ENCODE data around the gene PTPRT.
"Not testable (repeated sequence)": the region's sequence is repeated elsewhere in the genome, so short reads cannot be mapped to it uniquely, and the experiment has no call there.

Gene PTPRT

GRCh38 chr20:43186312-43186711 lies 3.4 kb downstream of the PTPRT start:
- no peak for DNase-seq

- no peak for DNase-seq
Observed at GRCh38 chr20:43185901-43186300, 3.8 kb downstream of the PTPRT start.

- DNase-seq: no peak
Observed at GRCh38 chr20:43183536-43184070, 6.1 kb downstream of the PTPRT start.

GRCh38 chr20:43178080-43178479 lies 11.6 kb downstream of the PTPRT start:
- DNase-seq: no peak

GRCh38 chr20:43176726-43177125 lies 13.0 kb downstream of the PTPRT start:
- DNase-seq: no peak

GRCh38 chr20:43171930-43172329 lies 17.8 kb downstream of the PTPRT start:
- no peak for DNase-seq

- DNase-seq: no peak
Observed at GRCh38 chr20:43170771-43171170, 18.9 kb downstream of the PTPRT start.

GRCh38 chr20:43167615-43168014 lies 22.1 kb downstream of the PTPRT start:
- DNase-seq: no peak

- no peak for DNase-seq
Observed at GRCh38 chr20:43167021-43167420, 22.7 kb downstream of the PTPRT start.

- no peak for DNase-seq
Observed at GRCh38 chr20:43165611-43166010, 24.1 kb downstream of the PTPRT start.

- not testable (repeated sequence) for DNase-seq
Observed at GRCh38 chr20:43164736-43165135, 25.0 kb downstream of the PTPRT start.

GRCh38 chr20:43161716-43162115 lies 28.0 kb downstream of the PTPRT start:
- no peak for DNase-seq

GRCh38 chr20:43160941-43161340 lies 28.8 kb downstream of the PTPRT start:
- DNase-seq: no peak

GRCh38 chr20:43159994-43160393 lies 29.7 kb downstream of the PTPRT start:
- no peak for DNase-seq

- DNase-seq: no peak
Observed at GRCh38 chr20:43155366-43156100, 34.2 kb downstream of the PTPRT start.

GRCh38 chr20:43151901-43152300 lies 37.8 kb downstream of the PTPRT start:
- no peak for DNase-seq

- DNase-seq: no peak
Observed at GRCh38 chr20:43151256-43151655, 38.5 kb downstream of the PTPRT start.

- DNase-seq: no peak
Observed at GRCh38 chr20:43140726-43141125, 49.0 kb downstream of the PTPRT start.

- no peak for DNase-seq
Observed at GRCh38 chr20:43138061-43138770, 51.5 kb downstream of the PTPRT start.

GRCh38 chr20:43137160-43137559 lies 52.5 kb downstream of the PTPRT start:
- no peak for DNase-seq

GRCh38 chr20:43124241-43124640 lies 65.5 kb downstream of the PTPRT start:
- no peak for DNase-seq

- no peak for DNase-seq
Observed at GRCh38 chr20:43123180-43123579, 66.5 kb downstream of the PTPRT start.

GRCh38 chr20:43119720-43120119 lies 70.0 kb downstream of the PTPRT start:
- no peak for DNase-seq

- no peak for DNase-seq
Observed at GRCh38 chr20:43102394-43102793, 87.3 kb downstream of the PTPRT start.

Measured in CD4-positive, alpha-beta T cell treated with Interferon alpha-2 for 1 hour (primary cell).